ENCODE measurements around the gene OGFR.

The OGFR gene

DNA sequence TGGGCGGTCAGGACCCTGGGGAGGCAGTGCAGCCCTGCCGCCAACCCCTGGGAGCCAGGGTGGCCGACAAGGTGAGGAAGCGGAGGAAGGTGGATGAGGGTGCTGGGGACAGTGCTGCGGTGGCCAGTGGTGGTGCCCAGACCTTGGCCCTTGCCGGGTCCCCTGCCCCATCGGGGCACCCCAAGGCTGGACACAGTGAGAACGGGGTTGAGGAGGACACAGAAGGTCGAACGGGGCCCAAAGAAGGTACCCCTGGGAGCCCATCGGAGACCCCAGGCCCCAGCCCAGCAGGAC is 8.2 kb downstream of the OGFR start:
- TF ChIP-seq POLR2AphosphoS5 (IDR thresholded peaks at IDR 0.05; ENCODE audit: low read depth, low read length) = no peak
- no peak for TF ChIP-seq TAF1 (IDR thresholded peaks at IDR 0.05; ENCODE audit: borderline replicate concordance, low read depth, low read length)
- TF ChIP-seq POLR2A (IDR thresholded peaks at IDR 0.05; ENCODE audit: low read depth, low read length) = no peak
- FAIRE-seq (no peak), DNase-seq (ENCODE audit: insufficient read length) (no peak)

DNA sequence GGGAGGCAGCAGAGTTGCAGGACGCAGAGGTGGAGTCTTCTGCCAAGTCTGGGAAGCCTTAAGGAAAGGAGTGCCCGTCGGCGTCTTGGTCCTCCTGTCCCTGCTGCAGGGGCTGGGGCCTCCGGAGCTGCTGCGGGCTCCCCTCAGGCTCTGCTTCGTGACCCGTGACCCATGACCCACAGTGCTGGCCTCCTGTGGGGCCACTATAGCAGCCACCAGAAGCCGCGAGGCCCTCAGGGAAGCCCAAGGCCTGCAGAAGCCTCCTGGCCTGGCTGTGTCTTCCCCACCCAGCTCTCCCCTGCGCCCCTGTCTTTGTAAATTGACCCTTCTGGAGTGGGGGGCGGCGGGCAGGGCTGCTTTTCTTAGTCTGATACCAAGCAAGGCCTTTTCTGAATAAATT is 9.0 kb downstream of the OGFR start:
- TF ChIP-seq POLR2A (IDR thresholded peaks at IDR 0.05; ENCODE audit: low read depth, low read length) (no peak), POLR2AphosphoS5 (IDR thresholded peaks at IDR 0.05; ENCODE audit: low read depth, low read length) (no peak), TAF1 (IDR thresholded peaks at IDR 0.05; ENCODE audit: borderline replicate concordance, low read depth, low read length) (no peak)
- no peak for DNase-seq (ENCODE audit: insufficient read length)
- FAIRE-seq = no peak

DNA sequence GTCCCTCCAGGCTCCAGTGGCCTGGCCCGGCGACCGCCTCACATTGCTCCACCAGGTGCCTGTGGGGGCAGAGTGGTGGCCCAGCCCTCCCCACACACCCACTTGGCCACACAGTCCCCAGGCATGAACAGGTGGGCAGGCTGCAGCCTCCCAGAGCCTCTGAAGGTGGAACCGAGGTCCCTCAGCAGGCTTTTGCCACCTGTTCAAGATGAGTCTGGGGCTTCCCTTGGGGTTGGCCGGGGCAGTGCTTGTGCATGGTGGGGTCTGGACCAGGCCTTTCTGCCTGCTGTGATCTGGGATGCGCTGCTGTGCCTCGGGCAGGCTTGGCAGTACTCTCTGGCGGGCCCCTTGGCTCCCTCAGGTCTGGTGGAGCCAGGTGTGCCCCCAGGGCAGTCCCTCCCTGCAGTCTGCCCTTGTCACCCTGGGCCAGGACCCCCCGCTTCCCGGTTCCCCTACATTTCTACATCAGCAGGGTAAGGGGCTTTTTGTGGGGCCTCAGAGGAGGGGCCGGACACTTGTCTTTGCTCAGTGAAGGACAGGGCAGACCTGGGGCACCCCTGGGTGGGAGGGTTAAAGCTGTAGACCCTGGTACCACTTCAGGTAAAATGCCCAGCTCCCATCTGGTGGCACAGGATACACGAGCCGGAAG is 9.5 kb downstream of the OGFR start:
- no peak for FAIRE-seq
- peak; percentile 17 for TF ChIP-seq POLR2AphosphoS5 (IDR thresholded peaks at IDR 0.05; ENCODE audit: low read depth, low read length)
- TF ChIP-seq POLR2A (IDR thresholded peaks at IDR 0.05; ENCODE audit: low read depth, low read length) = no peak; the same call in none of the 2 replicates
- DNase-seq (ENCODE audit: insufficient read length) = no peak

DNA sequence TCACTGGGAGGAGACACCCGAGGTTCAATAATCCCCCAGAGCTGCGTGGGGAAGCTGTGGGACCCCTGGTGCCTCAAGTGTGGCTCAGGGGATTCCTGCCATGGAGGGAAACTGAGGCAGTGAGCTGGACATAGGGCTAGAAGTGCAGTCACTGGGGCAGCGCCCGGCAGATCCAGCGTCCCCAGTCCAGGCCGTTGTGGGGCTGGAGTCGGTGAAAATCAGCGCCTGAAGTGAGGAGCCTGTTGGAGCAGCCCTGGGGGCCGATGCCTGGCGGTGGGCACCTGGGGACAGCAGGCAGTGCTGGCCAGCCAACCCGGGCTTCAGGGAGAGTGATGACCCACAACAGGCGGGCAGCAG is 10.1 kb downstream of the OGFR start:
- FAIRE-seq (no peak), DNase-seq (ENCODE audit: insufficient read length) (no peak)
- TF ChIP-seq TAF1 (IDR thresholded peaks at IDR 0.05; ENCODE audit: borderline replicate concordance, low read depth, low read length) (no peak), POLR2A (IDR thresholded peaks at IDR 0.05; ENCODE audit: low read depth, low read length) (0 out of 2 replicates have a peak, but pooled peaks have one; percentile 2), POLR2AphosphoS5 (IDR thresholded peaks at IDR 0.05; ENCODE audit: low read depth, low read length) (no peak; the same call in 1 of the 2 replicates)

DNA sequence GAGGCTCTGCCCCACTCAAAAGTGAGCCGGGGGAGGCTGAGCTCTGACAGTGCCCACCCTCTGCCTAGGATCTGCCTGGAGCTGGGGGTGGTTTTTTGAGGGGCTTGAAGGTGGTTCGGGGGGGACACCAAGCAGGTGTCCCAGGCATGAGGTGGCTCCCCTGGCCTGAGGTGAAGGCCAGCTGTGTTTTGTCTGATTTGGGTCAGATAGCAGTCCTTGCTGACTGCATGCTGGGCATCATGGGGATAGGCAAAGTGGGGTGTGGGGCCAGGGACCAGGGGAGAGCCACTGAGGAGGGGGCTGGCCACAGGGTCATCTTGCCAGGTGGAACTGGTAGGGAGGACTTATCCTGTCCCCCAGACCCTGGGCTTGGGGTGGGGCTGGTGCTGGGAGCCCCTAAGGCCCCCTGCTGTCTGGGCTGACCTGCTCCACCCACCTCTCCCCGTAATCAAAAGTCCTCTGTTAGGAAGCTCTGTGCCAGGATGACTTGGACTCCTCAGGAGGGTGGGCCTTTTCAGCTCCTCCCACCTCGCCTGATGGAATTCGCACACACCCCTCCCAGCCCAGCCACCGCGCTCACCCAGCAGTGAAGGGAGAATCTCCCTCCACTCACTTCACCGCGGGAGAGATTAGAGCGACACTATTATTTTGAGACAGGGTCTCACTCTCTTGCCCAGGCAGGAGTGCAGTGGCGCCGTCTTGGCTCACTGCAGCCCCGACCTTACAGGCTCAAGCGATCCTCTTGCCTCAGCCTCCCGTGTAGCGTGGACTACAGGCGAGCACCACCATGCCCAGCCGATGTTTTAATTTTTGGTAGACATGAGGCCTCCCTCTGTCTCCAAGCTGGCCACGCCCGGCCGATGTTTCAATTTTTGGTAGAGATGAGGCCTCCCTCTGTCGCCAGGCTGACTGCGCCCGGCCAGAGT is 10.7 kb downstream of the OGFR start:
- no peak for TF ChIP-seq TAF1 (IDR thresholded peaks at IDR 0.05; ENCODE audit: borderline replicate concordance, low read depth, low read length)
- TF ChIP-seq POLR2AphosphoS5 (IDR thresholded peaks at IDR 0.05; ENCODE audit: low read depth, low read length) = no peak
- TF ChIP-seq POLR2A (IDR thresholded peaks at IDR 0.05; ENCODE audit: low read depth, low read length) = peak; percentile 19; the same call in 1 of the 2 replicates
- DNase-seq (ENCODE audit: insufficient read length) = no peak
- no peak for FAIRE-seq

DNA sequence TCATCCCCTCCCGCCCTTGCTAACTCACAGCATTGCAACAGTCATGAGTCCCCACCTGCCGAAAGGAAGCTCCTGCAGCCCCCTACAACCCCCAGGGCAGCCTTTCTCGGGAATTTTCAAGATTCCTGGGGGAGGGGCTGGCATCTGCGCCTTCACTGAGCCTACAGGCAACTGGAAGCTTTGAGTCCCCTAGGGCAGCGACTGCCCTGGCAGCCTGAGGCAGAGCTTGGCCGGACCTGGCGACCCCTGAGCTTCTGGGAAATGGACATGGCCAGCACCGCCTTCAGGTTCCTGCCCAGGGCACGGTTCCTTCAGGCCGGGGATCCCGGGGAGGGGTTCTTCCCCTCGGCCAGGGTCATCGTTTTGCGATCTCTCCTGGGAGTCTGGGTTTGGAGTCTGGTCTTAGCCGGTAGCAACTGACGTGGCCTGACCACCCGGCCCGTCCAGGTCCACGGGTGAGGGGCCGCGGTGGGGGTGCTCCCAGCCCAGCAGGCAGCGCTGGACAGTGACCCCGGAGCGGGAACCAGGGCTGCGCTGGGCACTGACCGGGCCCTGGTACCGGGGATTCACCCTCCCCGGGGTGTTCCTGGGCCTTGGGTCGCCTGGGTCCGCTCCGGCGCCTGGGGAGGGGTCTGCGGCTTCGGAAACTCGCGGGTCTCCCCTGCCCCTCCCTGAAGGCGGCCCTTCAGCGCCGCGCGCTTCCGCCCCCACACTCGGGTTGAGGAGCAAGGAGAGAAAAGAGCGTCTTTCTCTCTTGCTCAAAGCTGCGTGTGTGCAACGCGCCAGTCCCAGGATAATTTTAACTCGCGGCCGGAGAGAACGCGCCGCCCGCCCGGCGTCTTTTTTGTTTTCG is 11.6 kb downstream of the OGFR start:
- DNase-seq (ENCODE audit: insufficient read length) (no peak), FAIRE-seq (no peak)
- no peak for TF ChIP-seq POLR2A (IDR thresholded peaks at IDR 0.05; ENCODE audit: low read depth, low read length)
- TF ChIP-seq POLR2AphosphoS5 (IDR thresholded peaks at IDR 0.05; ENCODE audit: low read depth, low read length) = no peak
- no peak for TF ChIP-seq TAF1 (IDR thresholded peaks at IDR 0.05; ENCODE audit: borderline replicate concordance, low read depth, low read length)

DNA sequence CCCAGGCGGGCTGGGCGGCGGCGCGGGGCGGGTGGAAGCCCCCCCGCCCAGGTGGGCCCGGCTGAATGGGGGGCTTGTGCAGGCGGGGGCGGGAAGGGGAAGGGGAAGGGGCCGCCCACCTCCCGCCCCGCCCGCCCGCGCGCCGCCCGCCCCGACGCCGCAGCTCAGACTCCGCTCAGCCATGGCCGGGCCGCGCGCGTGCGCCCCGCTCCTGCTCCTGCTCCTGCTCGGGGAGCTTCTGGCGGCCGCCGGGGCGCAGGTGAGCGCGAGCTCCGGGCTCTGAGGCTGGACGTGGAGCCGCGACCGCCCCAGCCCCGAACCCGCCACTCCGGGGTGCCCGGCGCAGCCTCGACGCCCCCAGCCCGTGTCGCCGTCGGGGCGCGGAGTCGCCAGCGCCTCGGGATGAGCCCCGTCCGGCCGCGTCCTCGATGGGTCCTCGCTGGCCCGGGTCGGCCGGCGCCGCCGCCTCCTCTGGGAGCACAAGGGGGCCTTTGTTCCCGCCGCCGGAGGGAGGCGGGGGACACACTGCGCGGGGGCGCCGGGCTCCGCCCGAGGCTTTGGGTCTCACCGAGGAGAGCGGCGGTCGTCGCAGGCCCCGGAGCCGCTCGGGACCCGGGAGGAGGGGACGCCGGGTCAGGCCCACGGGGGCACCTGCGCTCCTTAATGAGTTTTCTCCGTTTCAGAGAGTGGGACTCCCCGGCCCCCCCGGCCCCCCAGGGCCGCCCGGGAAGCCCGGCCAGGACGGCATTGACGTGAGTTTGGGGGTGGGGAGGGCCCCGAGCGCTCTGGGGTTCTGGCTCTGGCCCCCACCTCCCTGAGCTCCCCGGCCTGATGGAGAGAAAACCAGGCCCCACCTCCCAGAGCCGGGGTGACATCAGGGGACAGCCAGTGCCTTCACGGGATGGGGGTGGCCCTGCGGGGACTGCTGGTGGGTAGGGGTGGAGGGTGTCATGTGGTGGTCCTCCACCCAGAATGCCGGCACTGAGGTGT is 12.5 kb downstream of the OGFR start, which contains the start of gene COL9A3:
Gene COL9A3, plus strand, starts transcription at position 167 of the 990 bp plus-strand sequence. Its CDS starts 15 bp downstream, at position 182.
- DNase-seq (ENCODE audit: insufficient read length) (no peak), FAIRE-seq (no peak)
- TF ChIP-seq POLR2A (IDR thresholded peaks at IDR 0.05; ENCODE audit: low read depth, low read length) (no peak), POLR2AphosphoS5 (IDR thresholded peaks at IDR 0.05; ENCODE audit: low read depth, low read length) (no peak), TAF1 (IDR thresholded peaks at IDR 0.05; ENCODE audit: borderline replicate concordance, low read depth, low read length) (no peak)

DNA sequence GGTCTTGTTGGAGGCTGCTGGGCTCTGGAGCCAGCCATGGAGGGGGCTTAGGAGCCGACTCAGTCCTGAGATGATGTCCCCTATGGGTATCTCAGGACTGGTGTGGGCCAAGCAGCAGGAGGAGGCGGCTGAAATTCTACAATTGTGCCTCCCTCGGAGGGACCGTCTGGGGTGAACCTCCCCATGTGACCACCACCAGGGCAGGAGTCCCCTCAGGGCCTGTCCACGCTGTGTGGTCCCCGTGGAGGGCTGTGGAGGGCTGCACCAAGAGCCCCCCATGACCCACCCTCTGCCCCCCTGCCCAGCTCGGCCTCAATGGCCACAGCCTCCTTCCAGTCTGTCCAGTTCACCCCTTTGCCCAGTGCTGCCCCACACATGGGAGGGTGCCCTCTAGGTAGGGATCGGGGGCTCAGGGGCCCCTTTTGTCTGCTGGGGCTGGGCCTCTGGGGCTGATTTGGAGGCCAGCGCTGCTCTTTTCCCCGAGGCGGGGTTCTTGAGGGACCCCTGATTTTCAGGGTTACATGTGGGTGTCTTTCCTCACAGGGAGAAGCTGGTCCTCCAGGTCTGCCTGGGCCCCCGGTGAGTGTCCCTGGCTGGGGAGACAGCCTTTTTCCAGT is 13.4 kb downstream of the OGFR start:
- FAIRE-seq (no peak), DNase-seq (ENCODE audit: insufficient read length) (no peak)
- TF ChIP-seq POLR2AphosphoS5 (IDR thresholded peaks at IDR 0.05; ENCODE audit: low read depth, low read length) = no peak
- no peak for TF ChIP-seq POLR2A (IDR thresholded peaks at IDR 0.05; ENCODE audit: low read depth, low read length)
- no peak for TF ChIP-seq TAF1 (IDR thresholded peaks at IDR 0.05; ENCODE audit: borderline replicate concordance, low read depth, low read length)

DNA sequence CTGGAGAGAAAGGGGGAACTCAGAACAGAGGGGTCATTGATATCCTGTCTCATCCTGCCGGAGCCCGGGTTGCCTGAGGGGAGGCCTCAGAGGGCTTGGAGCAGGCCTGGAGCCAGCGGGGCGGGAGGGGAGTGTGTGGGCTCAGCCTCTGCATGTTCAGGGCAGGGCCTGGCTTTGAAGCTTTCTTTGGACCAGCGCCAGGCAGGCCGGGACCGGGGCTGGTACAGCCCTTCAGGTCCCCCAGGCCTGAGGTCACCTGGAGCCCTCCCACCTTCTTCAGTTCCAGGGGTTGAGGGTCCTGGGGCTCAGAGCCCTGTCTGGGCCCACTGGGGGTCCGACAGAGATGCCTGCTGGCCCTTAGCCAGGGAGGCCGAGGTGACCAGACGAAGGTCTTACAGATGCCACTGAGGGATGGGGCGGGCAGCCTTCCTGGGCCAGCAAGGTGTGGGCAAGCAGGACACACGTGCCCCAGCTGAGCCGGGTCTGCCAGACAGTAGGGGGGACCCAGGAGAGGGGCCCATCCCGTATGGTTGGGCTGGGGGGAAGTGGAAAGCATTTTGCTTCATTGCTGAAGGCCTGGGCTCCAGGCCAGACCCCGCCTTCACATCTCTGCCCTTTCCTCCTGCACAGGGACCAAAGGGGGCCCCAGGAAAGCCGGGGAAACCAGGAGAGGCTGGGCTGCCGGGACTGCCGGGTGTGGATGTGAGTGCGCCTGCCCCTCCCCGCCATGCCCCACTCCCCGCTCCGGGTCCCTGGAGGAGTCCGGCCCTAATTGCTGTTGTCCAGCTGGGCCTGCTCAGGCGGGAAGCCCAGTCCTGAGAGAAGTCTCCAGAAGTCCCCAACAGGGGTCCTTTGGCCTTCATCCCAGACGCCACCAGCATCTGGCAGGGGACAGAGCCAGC is 14.2 kb downstream of the OGFR start:
- DNase-seq (ENCODE audit: insufficient read length) = no peak
- TF ChIP-seq POLR2A (IDR thresholded peaks at IDR 0.05; ENCODE audit: low read depth, low read length) = no peak
- TF ChIP-seq POLR2AphosphoS5 (IDR thresholded peaks at IDR 0.05; ENCODE audit: low read depth, low read length) = no peak
- TF ChIP-seq TAF1 (IDR thresholded peaks at IDR 0.05; ENCODE audit: borderline replicate concordance, low read depth, low read length) = no peak
- FAIRE-seq = no peak

Measured in GM12892 (cell line).